Measurements from ENCODE around the gene MAML3.

Gene MAML3

GRCh38 chr4:140038031-140038533, 115.9 kb downstream of the MAML3 start:
- no peak for DNase-seq

GRCh38 chr4:140037353-140038030, 116.5 kb downstream of the MAML3 start:
- DNase-seq, result no peak

GRCh38 chr4:140031706-140032105, 122.3 kb downstream of the MAML3 start:
- DNase-seq, result no peak

- no peak for DNase-seq
Measured at GRCh38 chr4:140031061-140031460, 122.9 kb downstream of the MAML3 start.

- DNase-seq, result no peak
Measured at GRCh38 chr4:140028676-140029517, 125.1 kb downstream of the MAML3 start.

DNA sequence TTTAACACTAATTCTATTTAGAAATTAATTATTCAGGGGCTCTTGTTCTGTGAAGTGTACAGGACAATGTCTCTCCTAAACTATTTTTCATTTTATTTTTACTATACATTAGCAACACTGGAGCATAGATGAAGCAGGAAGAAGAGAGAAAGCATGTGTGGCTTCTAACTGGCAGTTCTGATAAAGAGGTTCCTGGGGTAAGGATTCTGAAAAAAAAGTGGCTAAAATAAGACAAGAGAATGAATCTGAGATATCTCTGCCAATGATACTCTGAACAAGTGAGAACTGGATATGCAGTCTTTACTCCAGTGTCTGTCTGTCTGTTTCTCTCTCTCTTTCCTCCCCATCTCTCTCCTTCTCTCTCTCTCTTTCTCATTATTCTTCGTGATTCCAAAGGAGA, 125.9 kb downstream of the MAML3 start:
- no peak for DNase-seq

GRCh38 chr4:140027101-140027500, 126.9 kb downstream of the MAML3 start:
- DNase-seq, result no peak

GRCh38 chr4:140025470-140025869, 128.5 kb downstream of the MAML3 start:
- DNase-seq, result no peak

DNA sequence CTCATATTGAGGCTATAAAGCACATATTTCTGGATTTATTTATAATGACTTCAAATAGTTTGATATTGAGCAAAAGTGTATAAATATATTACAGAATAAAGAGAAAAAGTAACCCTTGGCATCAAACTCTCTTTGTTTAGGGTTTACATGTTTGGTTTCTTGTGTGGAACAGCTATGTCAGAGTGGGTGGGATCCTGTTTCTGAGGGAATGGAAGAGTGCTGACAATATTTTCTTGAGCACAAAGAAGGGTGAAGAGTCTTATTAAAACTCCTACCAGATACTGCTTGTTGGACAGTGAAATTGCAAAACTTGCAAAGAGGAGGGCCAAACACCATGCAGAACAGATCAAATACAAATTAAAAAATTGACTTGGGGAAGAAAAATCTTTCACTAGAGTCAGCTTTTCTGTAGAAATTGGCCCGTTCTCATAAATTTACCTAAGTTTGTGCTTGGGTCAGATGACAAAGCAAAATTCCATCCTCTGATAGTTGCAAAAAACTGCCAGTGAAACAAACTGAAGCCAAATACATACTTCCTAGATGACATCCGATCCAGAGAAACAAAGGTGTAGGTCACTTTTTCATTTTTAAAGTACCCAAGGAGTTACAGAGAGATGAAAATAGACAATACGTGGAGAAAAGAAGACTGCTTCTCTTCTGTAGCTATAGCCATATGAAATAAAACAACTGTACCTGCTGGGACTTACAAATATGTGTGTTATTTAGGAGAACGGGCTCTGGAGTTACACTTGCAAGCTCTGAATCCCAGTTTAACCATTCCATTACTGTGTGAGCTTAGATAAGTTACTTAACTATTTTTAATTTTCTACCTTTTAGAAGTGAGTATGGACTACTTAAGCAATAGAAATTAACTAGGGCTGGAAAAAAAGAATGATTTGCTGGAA, 133.3 kb downstream of the MAML3 start:
- DNase-seq, result no peak

- DNase-seq, result no peak
Measured at GRCh38 chr4:140019619-140020347, 134.2 kb downstream of the MAML3 start.

GRCh38 chr4:140018931-140019618, 134.9 kb downstream of the MAML3 start:
- DNase-seq, result no peak

- no peak for DNase-seq
Measured at GRCh38 chr4:140014284-140014683, 139.7 kb downstream of the MAML3 start.

DNA sequence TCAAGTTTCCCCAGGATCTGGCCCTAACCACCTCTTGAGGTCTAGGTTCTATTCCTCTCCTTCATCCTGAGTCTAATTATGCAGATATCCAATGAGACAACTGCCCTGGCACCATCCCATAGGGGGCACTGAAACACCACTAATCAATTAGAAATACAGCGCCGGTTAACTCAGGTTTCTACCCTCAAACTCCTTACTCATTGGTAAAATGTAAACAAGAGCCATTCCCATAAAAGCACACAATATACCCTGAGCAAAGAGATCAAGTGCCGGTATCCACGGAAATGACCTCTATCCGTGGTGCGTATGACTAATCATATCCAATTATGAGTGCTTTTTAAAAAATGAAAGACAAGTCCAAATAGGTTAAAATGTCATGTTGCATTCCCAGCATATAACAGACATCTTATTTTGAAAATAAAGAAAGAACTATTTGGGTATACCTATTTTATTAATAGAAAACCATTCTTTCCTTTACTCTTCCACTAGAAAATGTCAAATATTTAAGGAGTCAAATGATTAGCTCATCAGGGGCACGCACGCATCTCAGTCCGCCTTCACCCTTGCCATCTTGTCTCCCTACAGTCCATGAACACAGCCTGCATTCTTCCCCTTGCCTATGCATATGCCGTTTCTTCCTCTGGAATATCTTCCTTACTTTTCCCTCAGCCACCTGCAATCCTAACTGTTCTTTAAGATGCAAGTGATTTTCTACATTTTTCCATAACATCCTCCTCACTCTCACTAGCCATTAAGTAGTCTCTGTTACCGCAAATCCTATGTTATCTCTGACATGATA, 141.1 kb downstream of the MAML3 start:
- peak; percentile 55 for DNase-seq

DNA sequence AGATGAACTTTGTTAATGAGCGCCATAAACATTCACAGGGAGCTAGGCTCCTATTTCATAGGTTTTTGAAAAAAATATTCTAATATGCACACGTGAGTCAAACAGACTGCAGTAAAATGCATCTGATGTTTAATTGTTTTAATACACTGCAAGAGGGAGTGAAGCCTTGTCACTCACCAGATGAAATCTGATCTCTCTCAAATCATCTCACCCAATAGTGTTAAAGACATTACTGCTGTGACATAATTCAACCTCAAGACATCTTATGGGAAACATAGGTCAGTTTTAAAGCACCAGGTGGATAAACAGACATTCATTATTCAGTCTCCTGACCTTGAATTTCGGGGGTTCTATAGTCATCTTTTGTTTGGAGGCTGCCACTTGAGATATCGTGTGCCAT, 148.3 kb downstream of the MAML3 start:
- no peak for DNase-seq

- no peak for DNase-seq
Measured at GRCh38 chr4:140004922-140005627, 148.9 kb downstream of the MAML3 start.

DNA sequence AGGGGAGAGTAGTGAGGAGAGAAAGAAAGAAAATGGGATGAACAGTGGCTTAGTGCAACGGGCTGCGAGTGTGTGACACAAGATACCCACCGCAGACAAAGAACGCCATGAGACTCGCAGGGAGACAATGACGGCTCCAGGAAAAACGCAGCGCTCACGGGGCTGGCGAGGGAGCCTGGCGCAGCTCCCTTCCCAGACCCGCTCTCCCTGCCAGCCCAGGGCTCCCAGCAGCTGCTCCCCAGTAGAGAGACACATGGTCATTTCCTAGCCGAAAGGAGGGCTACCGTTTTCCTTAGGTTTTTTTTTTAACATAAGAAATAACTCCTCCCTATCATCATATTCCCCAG, 149.5 kb downstream of the MAML3 start:
- DNase-seq, result no peak

DNA sequence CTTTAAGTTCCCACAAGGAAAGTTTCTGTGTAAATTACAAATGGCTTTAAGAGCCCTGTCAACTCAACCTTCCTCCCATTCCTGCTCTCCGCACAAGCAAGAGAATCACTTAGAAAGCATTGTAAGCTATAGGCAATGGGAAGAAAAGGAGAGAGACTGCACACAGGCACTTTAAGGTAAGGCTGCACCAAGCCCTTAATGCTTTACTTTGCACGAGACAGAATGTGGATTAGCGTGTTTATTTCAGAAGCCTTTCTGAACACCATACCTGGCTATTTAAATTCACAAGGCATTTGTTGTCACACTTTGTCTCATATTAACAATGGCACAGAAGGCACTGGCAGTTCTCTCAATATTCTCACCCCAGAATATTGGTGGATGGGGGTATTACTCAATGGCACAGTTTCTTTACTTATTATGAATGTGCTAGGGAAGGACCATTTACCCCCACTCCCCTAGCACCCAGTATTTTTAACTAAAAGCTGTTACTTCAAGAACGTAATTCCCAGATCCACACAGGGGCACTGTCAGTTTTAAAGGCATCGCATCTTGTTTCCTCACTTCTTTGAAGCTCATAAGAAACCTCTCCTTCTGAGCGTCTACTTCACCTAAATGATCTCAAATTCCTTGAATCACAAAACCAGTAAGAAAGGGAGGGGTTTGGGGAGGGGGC, 150.0 kb downstream of the MAML3 start:
- no peak for DNase-seq

DNA sequence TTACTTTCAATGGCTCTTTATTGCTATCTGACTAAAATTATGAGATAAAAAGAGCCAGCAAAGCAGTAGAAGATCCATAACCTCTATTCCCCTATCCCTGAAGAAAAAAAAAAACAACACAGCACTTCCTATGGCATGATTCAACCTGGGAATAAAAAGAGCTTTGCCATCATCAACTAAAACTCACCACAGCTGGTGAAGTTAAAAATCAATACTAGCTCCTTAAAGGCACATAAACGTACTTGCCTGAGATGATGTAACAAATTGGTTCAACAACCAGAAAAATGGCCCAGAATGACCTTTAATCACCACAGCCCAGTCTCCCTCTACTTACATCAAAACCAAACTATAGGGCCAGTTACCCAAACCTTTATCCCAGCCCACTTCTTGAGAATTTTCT, 153.8 kb downstream of the MAML3 start:
- DNase-seq, result no peak

DNA sequence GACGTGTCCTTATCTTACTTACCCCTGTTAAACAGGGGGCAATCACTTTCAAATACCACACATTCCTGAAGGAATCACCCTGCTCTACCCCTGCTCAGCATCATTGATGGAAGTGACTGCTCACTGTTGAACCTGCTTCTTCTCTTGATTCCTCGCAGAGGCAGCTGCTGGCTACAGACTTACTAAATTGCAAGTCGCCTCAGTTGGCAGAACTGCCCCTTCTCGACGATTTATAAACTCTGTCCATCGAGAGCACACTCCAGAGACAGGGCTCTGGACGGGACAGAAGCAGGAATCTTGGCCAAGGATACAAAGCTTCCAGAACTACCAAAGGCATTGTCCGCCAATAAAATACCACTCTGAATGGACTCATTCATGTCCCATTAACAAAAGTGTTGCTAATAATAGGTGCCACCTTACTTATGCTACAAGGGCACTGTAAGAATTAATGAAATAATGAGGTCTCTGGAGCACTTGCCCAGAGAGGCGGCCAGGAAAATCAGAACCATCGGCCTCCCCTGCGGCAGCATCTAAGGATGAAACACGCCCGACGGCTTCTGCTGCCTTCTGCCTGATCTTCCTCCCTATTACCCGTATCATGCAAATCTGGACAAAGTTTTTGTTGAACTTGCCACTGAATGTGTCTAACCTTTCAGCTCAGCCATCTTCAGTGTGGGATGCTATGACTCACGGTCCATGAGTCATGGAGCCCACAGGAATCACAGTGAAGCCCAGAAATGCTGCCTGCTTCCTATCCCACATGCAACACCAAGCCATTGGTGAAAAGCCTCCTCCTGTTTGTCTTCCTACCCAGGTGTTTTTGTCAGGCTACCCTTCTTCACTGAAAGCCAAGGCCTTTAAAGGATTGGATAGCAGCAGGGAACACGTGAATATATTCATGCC, 164.9 kb downstream of the MAML3 start:
- DNase-seq, result no peak

Data from activated gamma-delta T cell treated with Interleukin-2 at 50 U/mL for 16 hours (primary cell).